ENCODE data around the gene CTSE.
"Not testable (repeated sequence)": the region's sequence is repeated elsewhere in the genome, so short reads cannot be mapped to it uniquely, and the experiment has no call there.

- not testable (repeated sequence) for TF ChIP-seq CTCF (conservative IDR thresholded peaks at IDR 0.05; ENCODE audit: low read depth, low read length); POLR2A (IDR thresholded peaks at IDR 0.05; ENCODE audit: low read depth, low read length); CEBPB (IDR thresholded peaks at IDR 0.05; ENCODE audit: low read depth, low read length); SMC3 (IDR thresholded peaks at IDR 0.05; ENCODE audit: low read depth, low read length); RAD21 (IDR thresholded peaks at IDR 0.05; ENCODE audit: low read length); CHD1 (IDR thresholded peaks at IDR 0.05; ENCODE audit: low read depth, low read length); RFX5 (IDR thresholded peaks at IDR 0.05; ENCODE audit: low read depth, low read length); MAFK (IDR thresholded peaks at IDR 0.05; ENCODE audit: low read depth, low read length); ELK1 (IDR thresholded peaks at IDR 0.05; ENCODE audit: borderline replicate concordance, low read depth, low read length); USF2 (IDR thresholded peaks at IDR 0.05; ENCODE audit: low read depth, low read length); MXI1 (IDR thresholded peaks at IDR 0.05; ENCODE audit: borderline replicate concordance, low read depth, low read length)
Measured at GRCh38 chr1:206052919-206053610, 29.4 kb upstream of the CTSE start, which contains the start of gene RHEX.
